ENCODE measurements around the gene DLK2. TPM values are rescaled to one million over a fixed set of nuclear protein-coding genes. Genes with fewer than 3 reads are reported as not detected.

Gene DLK2
- total RNA-seq, 1 experiment from 2014 or later: 0.59 TPM

DNA sequence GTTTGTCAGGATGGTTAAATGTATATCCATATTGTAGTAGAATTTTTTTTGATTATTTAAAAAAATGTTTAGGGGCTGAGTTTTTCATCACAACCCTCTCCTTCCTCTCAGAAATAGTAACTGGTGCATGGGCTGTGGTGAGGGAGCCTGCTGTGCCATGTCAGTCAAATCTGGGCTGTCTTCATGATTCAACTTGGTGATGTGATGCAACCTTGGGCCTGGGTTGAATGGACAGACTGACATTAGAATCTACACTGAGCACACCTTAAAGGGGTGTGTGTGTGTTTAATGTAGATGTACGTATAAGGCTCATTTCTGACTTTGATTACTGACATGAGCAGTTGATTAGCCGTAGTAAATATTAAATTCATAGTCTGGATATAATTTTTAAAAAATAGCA lies 25.7 kb upstream of the DLK2 start:
- no peak overlapping the region for H3K4me3 Mint-ChIP-seq (ENCODE audit: low read depth, unreplicated experiment)
- intact Hi-C loops (cut with micrococcal nuclease; ENCODE audit: unreplicated experiment): no loop called here
- H3K27ac Mint-ChIP-seq (ENCODE audit: unreplicated experiment): no peak overlapping the region
- TF ChIP-seq, protein P1, sequence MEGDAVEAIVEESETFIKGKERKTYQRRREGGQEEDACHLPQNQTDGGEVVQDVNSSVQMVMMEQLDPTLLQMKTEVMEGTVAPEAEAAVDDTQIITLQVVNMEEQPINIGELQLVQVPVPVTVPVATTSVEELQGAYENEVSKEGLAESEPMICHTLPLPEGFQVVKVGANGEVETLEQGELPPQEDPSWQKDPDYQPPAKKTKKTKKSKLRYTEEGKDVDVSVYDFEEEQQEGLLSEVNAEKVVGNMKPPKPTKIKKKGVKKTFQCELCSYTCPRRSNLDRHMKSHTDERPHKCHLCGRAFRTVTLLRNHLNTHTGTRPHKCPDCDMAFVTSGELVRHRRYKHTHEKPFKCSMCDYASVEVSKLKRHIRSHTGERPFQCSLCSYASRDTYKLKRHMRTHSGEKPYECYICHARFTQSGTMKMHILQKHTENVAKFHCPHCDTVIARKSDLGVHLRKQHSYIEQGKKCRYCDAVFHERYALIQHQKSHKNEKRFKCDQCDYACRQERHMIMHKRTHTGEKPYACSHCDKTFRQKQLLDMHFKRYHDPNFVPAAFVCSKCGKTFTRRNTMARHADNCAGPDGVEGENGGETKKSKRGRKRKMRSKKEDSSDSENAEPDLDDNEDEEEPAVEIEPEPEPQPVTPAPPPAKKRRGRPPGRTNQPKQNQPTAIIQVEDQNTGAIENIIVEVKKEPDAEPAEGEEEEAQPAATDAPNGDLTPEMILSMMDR (IDR thresholded peaks at IDR 0.05; ENCODE audit: unreplicated experiment): no peak
- no peaks in the 10 kb centered on the region for H3K9me3 Mint-ChIP-seq (ENCODE audit: low read depth, unreplicated experiment)
- H3K4me1 Mint-ChIP-seq (ENCODE audit: low read depth, unreplicated experiment): peaks cover 54% of the 10 kb centered on the region
- DNase-seq: no peak
- no TSS peak for BruUV-seq (replicated peaks)
- H3K27me3 Mint-ChIP-seq (ENCODE audit: unreplicated experiment): no peaks in the 10 kb centered on the region
- peaks cover 34% of the 10 kb centered on the region for H3K36me3 Mint-ChIP-seq (ENCODE audit: insufficient read depth, unreplicated experiment)
- CTCF ChIA-PET: interaction anchor here (0.6 kb wide), 2 partner anchors 21 to 788 kb away, joined by 4 to 6 read pairs; no protein-coding TSS in a partner anchor

DNA sequence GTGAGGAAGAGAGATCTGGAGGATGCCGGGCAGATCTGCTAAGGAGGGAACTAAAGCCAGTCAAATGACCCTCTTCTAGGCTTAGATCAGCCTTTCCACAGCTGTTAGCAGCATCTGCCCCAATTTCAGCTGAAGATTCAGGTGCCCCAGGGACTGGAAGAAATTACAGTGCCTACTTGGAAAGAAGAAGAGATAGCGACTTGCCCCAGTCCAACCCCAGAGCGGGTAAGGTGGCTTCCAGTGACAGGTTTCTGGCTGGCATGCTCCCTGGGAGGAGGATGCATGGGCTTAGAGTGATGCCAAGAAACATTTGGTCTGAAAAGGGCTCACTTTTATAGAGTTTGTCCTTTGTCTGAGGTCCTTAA lies 22.6 kb upstream of the DLK2 start:
- DNase-seq: no peak
- peak overlapping the region; percentile 82 for H3K27ac Mint-ChIP-seq (ENCODE audit: unreplicated experiment)
- H3K4me1 Mint-ChIP-seq (ENCODE audit: low read depth, unreplicated experiment): peaks cover 48% of the 10 kb centered on the region
- H3K27me3 Mint-ChIP-seq (ENCODE audit: unreplicated experiment): no peaks in the 10 kb centered on the region
- CTCF ChIA-PET: interaction anchor here (0.6 to 1.4 kb wide), 9 partner anchors 14 to 434 kb away, joined by 3 to 7 read pairs (median 4); partner anchors contain the start of gene ZNF318
- TF ChIP-seq, protein P1 (IDR thresholded peaks at IDR 0.05; ENCODE audit: unreplicated experiment): no peak
- H3K36me3 Mint-ChIP-seq (ENCODE audit: insufficient read depth, unreplicated experiment): peaks cover 28% of the 10 kb centered on the region
- intact Hi-C loops (cut with micrococcal nuclease; ENCODE audit: unreplicated experiment): no loop called here
- H3K9me3 Mint-ChIP-seq (ENCODE audit: low read depth, unreplicated experiment): no peaks in the 10 kb centered on the region
- no TSS peak for BruUV-seq (replicated peaks)
- H3K4me3 Mint-ChIP-seq (ENCODE audit: low read depth, unreplicated experiment): peak overlapping the region; percentile 90

DNA sequence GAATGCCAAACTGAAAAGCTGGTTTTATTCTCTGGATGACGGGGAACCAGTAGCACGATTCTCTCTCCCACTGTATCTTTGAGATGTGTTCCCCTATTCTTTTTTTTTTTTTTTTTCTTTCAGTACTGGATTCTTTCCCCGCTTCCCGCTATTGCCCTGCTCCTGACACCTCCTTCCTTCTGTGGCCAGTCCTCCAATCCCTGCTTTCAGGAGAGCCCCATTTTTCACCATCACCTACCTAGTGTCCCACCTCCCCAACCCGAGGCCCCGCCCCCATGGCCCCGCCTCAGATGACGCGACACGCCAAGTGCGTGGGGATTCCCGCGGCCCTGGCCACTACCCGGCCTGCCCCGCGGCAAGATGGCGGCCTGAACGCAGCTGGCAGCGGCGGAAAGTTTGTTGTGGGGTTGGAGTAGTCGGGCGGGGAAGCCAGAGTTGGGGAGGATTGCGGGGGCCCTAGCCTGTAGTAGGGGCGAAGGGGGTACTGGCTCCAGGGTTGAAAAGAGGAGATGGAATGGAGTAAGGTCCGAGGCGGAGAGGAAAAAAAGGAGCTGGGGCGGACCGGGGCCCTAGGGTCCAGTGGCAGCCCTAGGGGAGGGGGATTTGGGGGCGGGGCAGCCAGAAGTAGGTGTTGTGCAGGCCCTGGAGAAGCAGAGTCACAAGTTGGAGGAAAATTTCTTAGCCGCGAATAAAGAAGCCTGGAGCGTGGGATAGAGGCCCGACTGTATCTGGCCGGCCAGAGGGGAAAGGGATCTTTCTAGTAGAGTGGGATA lies 22.1 kb upstream of the DLK2 start, which contains the start of gene TJAP1:
TSS of gene TJAP1 (plus strand) at position 336 of the 773 bp plus-strand sequence. CDS start 21,432 bp downstream, outside the sequence.
- peak within 1 kb of the TSS; percentile 82 for H3K27ac Mint-ChIP-seq (ENCODE audit: unreplicated experiment)
- TF ChIP-seq, protein P1 (IDR thresholded peaks at IDR 0.05; ENCODE audit: unreplicated experiment): no peak
- no peaks in the 10 kb centered on the region for H3K27me3 Mint-ChIP-seq (ENCODE audit: unreplicated experiment)
- no TSS peak for BruUV-seq (replicated peaks)
- H3K9me3 Mint-ChIP-seq (ENCODE audit: low read depth, unreplicated experiment): no peaks in the 10 kb centered on the region
- peaks cover 47% of the 10 kb centered on the region for H3K4me1 Mint-ChIP-seq (ENCODE audit: low read depth, unreplicated experiment)
- intact Hi-C loops (cut with micrococcal nuclease; ENCODE audit: unreplicated experiment): no loop called here
- CTCF ChIA-PET: interaction anchor here (0.6 to 1.4 kb wide), 19 partner anchors 9 to 1951 kb away, joined by 3 to 10 read pairs (median 4); partner anchors contain the start of gene ZNF318
- peak; percentile 100 for DNase-seq
- H3K4me3 Mint-ChIP-seq (ENCODE audit: low read depth, unreplicated experiment): peak within 1 kb of the TSS; percentile 90
- H3K36me3 Mint-ChIP-seq (ENCODE audit: insufficient read depth, unreplicated experiment): peaks cover 27% of the 10 kb centered on the region

DNA sequence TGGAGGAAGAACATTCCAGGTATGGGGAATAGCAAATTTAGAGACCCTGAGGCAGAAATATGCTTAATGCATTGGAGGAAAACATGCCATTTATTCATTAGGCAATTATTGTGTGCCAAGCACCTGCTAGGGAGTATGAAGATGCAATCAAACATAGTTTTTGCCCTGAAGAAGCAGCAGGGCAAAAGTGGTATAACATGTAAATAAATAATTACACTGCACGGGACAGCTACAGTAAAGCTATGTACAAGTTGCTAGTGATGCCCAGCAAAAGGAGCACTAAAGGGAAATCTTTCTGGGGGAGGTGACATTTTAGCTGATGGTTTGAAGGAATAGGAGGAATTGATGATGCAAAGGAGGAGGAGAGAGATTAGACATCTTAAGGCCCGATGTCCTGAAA lies 21.4 kb upstream of the DLK2 start:
- Mint-ChIP-seq H3K27ac (ENCODE audit: unreplicated experiment) (peak overlapping the region; percentile 82), H3K36me3 (ENCODE audit: insufficient read depth, unreplicated experiment) (peaks cover 23% of the 10 kb centered on the region), H3K9me3 (ENCODE audit: low read depth, unreplicated experiment) (no peaks in the 10 kb centered on the region), H3K4me1 (ENCODE audit: low read depth, unreplicated experiment) (peaks cover 40% of the 10 kb centered on the region), H3K4me3 (ENCODE audit: low read depth, unreplicated experiment) (peak overlapping the region; percentile 90), H3K27me3 (ENCODE audit: unreplicated experiment) (no peaks in the 10 kb centered on the region)
- DNase-seq: no peak
- no TSS peak for BruUV-seq (replicated peaks)
- TF ChIP-seq, protein P1 (IDR thresholded peaks at IDR 0.05; ENCODE audit: unreplicated experiment): no peak
- CTCF ChIA-PET: interaction anchor here (0.6 to 1.4 kb wide), 7 partner anchors 10 to 1951 kb away, joined by 3 to 7 read pairs (median 4); partner anchors contain the start of gene ZNF318
- intact Hi-C loops (cut with micrococcal nuclease; ENCODE audit: unreplicated experiment): no loop called here
